Measurements from ENCODE around the gene RASD1. TPM values are rescaled to one million over a fixed set of nuclear protein-coding genes. Genes with fewer than 3 reads are reported as not detected.
A peak's percentile ranks its signal among the peaks of the same experiment; 100 is the strongest.

The RASD1 gene, protein sequence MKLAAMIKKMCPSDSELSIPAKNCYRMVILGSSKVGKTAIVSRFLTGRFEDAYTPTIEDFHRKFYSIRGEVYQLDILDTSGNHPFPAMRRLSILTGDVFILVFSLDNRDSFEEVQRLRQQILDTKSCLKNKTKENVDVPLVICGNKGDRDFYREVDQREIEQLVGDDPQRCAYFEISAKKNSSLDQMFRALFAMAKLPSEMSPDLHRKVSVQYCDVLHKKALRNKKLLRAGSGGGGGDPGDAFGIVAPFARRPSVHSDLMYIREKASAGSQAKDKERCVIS
- 59.0 and 82.6 TPM in 2 replicates for total RNA-seq (2014; rRNA removed)
- percentile 69 among the genes with signal in this experiment for Bru-seq, nascent RNA
- percentile 58 among the genes with signal in this experiment for BruChase-seq, experiment 1, labeled RNA remaining after a 6-hour chase
- percentile 91 among the genes with signal in this experiment for BruChase-seq, experiment 2, labeled RNA remaining after a 2-hour chase
- long read RNA-seq, transcript RASD1-201 (2 exons, 1,746 nt), result major isoform, 99 of 110 reads
- long read RNA-seq, partial matches to known transcripts, result 0 of 110 reads
- long read RNA-seq, other reads (novel, unspliced or antisense), result 11 of 110 reads

DNA sequence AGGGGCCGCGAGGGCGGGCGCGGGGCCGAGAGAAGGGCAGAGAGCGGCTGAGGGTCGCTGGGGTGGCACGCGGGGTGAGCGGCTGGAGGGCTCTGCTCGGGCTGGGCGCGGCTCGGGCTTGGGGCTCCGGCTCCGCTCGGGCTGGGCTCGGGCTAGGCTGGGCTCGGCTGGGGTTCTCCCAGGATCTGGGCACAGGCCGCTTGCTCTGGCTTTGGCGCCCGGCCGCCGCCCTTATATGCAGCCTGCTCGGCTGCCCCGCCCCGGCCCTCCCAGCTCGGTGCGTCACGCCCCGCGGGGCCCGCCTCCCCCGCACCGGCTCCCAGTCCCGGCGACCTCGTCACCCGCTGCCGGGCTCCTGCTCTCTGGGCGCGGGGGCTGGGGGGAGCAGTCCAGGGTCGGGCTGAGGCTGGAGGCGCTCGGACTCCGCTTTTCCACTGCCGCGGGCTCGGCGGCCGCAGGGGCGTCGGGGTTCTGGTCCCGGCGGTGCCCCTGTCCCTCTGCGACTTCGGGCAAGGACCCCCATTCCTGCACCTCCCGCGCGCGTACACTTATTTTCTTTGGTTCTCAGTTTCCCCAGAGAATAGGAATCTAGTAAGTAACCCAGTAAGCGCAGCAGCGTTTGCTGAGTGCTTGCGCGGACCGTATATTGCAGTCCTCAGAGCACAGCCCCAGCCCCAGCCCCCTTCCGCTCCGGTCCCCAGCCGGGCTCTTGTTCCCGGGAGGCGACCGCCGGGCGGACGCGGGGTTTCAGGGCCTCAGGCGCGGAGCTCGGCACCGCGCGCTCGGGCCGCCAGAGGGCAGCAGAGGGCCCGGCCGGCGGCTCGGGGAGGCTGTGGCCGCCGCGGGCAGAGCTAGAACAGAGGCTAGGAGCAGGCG is at the start of gene RASD1:
TSS of gene RASD1 (minus strand) at position 207 of the 876 bp plus-strand sequence. CDS start 214 bp downstream, outside the sequence.
- peak within 1 kb of the TSS; percentile 86 for H3K4me3 ChIP-seq (ENCODE audit: low read length)
- ChIA-PET CTCF (interaction anchor here (0.6 to 2.0 kb wide), 10 partner anchors 16 to 249 kb away, joined by 3 to 19 read pairs (median 6); no protein-coding TSS in a partner anchor), POLR2A (ENCODE audit: unreplicated experiment) (interaction anchor here (0.5 to 0.6 kb wide), 7 partner anchors 53 to 484 kb away, joined by 3 to 10 read pairs (median 5); no protein-coding TSS in a partner anchor)
- BruUV-seq (replicated peaks), result no TSS peak
- H3K79me2 ChIP-seq (ENCODE audit: low read length), result no peaks in the 10 kb centered on the region
- H3F3A ChIP-seq (ENCODE audit: low read length, unreplicated experiment), result no peaks in the 10 kb centered on the region
- no peaks in the 10 kb centered on the region for H3K9me3 ChIP-seq (ENCODE audit: low read length)
- H3K4me1 ChIP-seq (ENCODE audit: insufficient read depth, low read length), result peaks cover 17% of the 10 kb centered on the region
- H3K4me2 ChIP-seq (ENCODE audit: low read length), result peak within 1 kb of the TSS; percentile 83
- no peaks in the 10 kb centered on the region for H3K9me2 ChIP-seq (replicated peaks; ENCODE audit: low read length)
- DNase-seq (peak; percentile 94), ATAC-seq (peak; percentile 77)
- peaks cover 8% of the 10 kb centered on the region; the same call in 1 of the 2 replicates for H3K36me3 ChIP-seq (ENCODE audit: low read depth, low read length)
- no peaks in the 10 kb centered on the region for H3K27me3 ChIP-seq (ENCODE audit: low read length)
- H3K27ac ChIP-seq (ENCODE audit: low read length), result peak within 1 kb of the TSS; percentile 9; the same call in 1 of the 2 replicates
- no peak for TF ChIP-seq EZH2phosphoT487 (IDR thresholded peaks at IDR 0.05; ENCODE audit: borderline replicate concordance, low read length)
- TF ChIP-seq, protein P1, sequence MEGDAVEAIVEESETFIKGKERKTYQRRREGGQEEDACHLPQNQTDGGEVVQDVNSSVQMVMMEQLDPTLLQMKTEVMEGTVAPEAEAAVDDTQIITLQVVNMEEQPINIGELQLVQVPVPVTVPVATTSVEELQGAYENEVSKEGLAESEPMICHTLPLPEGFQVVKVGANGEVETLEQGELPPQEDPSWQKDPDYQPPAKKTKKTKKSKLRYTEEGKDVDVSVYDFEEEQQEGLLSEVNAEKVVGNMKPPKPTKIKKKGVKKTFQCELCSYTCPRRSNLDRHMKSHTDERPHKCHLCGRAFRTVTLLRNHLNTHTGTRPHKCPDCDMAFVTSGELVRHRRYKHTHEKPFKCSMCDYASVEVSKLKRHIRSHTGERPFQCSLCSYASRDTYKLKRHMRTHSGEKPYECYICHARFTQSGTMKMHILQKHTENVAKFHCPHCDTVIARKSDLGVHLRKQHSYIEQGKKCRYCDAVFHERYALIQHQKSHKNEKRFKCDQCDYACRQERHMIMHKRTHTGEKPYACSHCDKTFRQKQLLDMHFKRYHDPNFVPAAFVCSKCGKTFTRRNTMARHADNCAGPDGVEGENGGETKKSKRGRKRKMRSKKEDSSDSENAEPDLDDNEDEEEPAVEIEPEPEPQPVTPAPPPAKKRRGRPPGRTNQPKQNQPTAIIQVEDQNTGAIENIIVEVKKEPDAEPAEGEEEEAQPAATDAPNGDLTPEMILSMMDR (conservative IDR thresholded peaks at IDR 0.05; ENCODE audit: low read depth, low read length), result peak; percentile 92
- intact Hi-C loops (cut with micrococcal nuclease), result loop anchor here (1.0 to 10.0 kb wide), 3 partner anchors 74 to 140 kb away; no protein-coding TSS in a partner anchor
- peak within 1 kb of the TSS; percentile 64 for H2AFZ ChIP-seq (ENCODE audit: low read length)
- H3K9ac ChIP-seq (ENCODE audit: low read length), result peak within 1 kb of the TSS; percentile 82
- H4K20me1 ChIP-seq (ENCODE audit: low read length), result 0 out of 2 replicates have a peak, but pooled peaks cover 6% of the 10 kb centered on the region

DNA sequence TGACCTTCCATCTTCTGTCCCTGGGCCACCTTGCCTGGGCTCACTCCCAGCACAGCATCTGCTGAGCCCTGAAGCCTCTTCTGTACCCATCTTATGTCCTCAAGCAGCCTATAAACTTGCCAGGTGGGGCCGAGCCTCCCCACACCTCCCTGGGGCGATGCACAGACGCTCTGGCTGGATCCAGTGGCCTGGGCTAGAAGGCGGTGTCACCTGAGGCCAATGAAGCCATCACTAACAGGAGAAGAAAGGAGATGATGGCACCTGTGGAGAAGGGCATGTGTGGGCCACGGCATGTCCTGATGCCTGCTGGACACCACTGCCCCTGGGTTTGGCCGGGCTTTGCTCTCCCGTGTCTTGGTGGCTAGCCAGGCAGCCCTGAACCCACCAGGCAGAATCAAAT is 49.8 kb upstream of the RASD1 start:
- H3K9ac ChIP-seq (ENCODE audit: low read length), result no peak overlapping the region
- DNase-seq (no peak), ATAC-seq (no peak)
- ChIA-PET CTCF (no interaction called here), POLR2A (ENCODE audit: unreplicated experiment) (no interaction called here)
- H3K4me1 ChIP-seq (ENCODE audit: insufficient read depth, low read length), result no peaks in the 10 kb centered on the region
- no peak overlapping the region for H3K4me3 ChIP-seq (ENCODE audit: low read length)
- intact Hi-C loops (cut with micrococcal nuclease), result no loop called here
- no peaks in the 10 kb centered on the region for H3K27me3 ChIP-seq (ENCODE audit: low read length)
- no peak for TF ChIP-seq EZH2 (IDR thresholded peaks at IDR 0.05; ENCODE audit: low read length, unreplicated experiment)
- TF ChIP-seq, protein P1 (conservative IDR thresholded peaks at IDR 0.05; ENCODE audit: low read depth, low read length), result no peak
- TF ChIP-seq EZH2phosphoT487 (IDR thresholded peaks at IDR 0.05; ENCODE audit: borderline replicate concordance, low read length), result no peak
- no peaks in the 10 kb centered on the region for H3K9me2 ChIP-seq (replicated peaks; ENCODE audit: low read length)
- no peaks in the 10 kb centered on the region for H4K20me1 ChIP-seq (ENCODE audit: low read length)
- H3F3A ChIP-seq (ENCODE audit: low read length, unreplicated experiment), result no peaks in the 10 kb centered on the region
- no peak overlapping the region for H3K4me2 ChIP-seq (ENCODE audit: low read length)
- no peaks in the 10 kb centered on the region for H3K36me3 ChIP-seq (ENCODE audit: low read depth, low read length)
- no peak overlapping the region for H2AFZ ChIP-seq (ENCODE audit: low read length)
- no peaks in the 10 kb centered on the region for H3K9me3 ChIP-seq (ENCODE audit: low read length)
- no peaks in the 10 kb centered on the region for H3K79me2 ChIP-seq (ENCODE audit: low read length)
- H3K27ac ChIP-seq (ENCODE audit: low read length), result no peak overlapping the region
- no TSS peak for BruUV-seq (replicated peaks)
